KMS-11 (cell line): Measurements from ENCODE around the gene CTDP1.

Source experiments
- H2AFZ ChIP-seq: fragments of 200-600 bp; sonication (generic); 2 replicates; pipeline ENCODE4 v1.6.1; 2016; ENCODE audit warnings: antibody characterized with exemption, mixed run types, low read depth
- H3K27ac ChIP-seq: fragments of 200-600 bp; sonication (generic); 2 replicates; pipeline ENCODE4 v1.6.1; 2016; ENCODE audit warnings: mild to moderate bottlenecking, mixed run types
- H3K27me3 ChIP-seq: fragments of 200-600 bp; sonication (generic); 2 replicates; pipeline ENCODE4 v1.6.1; 2017; ENCODE audit warnings: mild to moderate bottlenecking, low read depth, mixed run types, moderate library complexity; ENCODE audit not compliant: insufficient read depth
- H3K36me3 ChIP-seq: fragments of 200-600 bp; sonication (generic); 2 replicates; pipeline ENCODE4 v1.6.1; 2017; ENCODE audit warnings: mild to moderate bottlenecking, mixed run types; ENCODE audit not compliant: insufficient read depth
- H3K4me1 ChIP-seq: fragments of 200-600 bp; sonication (generic); 2 replicates; pipeline ENCODE4 v1.6.1; 2016; ENCODE audit warnings: mild to moderate bottlenecking, low read depth, mixed run types; ENCODE audit not compliant: poor library complexity, severe bottlenecking
- H3K4me2 ChIP-seq: fragments of 200-600 bp; sonication (generic); 2 replicates; pipeline ENCODE4 v1.7.0; 2016; ENCODE audit warnings: mild to moderate bottlenecking, mixed run types
- H3K4me3 ChIP-seq: fragments of 200-600 bp; sonication (generic); IDR thresholded peaks from 2 replicates; pipeline ENCODE4 v1.6.1; 2017; ENCODE audit warnings: low read depth, low read length, mixed read lengths; ENCODE audit not compliant: insufficient read depth
- H3K79me2 ChIP-seq: fragments of 200-600 bp; sonication (generic); 2 replicates; pipeline ENCODE4 v1.6.1; 2016; ENCODE audit warnings: low read depth, mixed run types; ENCODE audit not compliant: insufficient read depth
- H3K9ac ChIP-seq: fragments of 200-600 bp; sonication (generic); 2 replicates; pipeline ENCODE4 v1.6.1; 2016; ENCODE audit warnings: mild to moderate bottlenecking, mixed run types
- H4K20me1 ChIP-seq: fragments of 200-600 bp; sonication (generic); 2 replicates; pipeline ENCODE4 v1.6.1; 2016; ENCODE audit warnings: mild to moderate bottlenecking, mixed run types; ENCODE audit not compliant: insufficient read depth
- TF ChIP-seq, protein P1 (sequence below): fragments of 200-600 bp; sonication (generic); conservative IDR thresholded peaks from 2 replicates; pipeline ENCODE4 v1.6.1; 2017; ENCODE audit warnings: low read depth, mild to moderate bottlenecking, antibody characterized with exemption, low read length, moderate library complexity, mixed read lengths

Gene CTDP1

DNA sequence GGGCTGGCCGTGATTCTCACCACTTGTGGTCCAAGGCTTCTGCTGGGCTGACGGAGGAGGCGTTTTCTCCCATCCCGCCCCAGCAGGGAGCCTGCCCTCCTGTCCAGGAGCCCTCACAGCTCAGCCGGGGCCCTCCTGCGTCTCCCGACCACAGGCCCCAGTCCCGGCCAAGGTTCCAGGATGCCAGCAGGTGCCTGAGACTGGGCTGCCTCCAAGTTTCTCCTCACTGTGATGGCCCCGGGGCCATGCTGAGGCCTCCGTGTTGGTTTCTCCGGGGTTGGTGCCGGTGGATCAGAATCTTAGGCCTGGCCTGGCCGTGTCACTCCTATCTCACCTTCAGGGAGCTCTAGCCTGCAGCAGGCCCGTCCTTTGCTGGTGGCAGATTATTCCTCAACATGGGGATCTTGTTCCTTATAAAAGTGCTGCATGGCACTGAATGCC, 124.0 kb downstream of the CTDP1 start:
- Histone ChIP-seq H3K36me3 (no peaks in the 10 kb centered on the region), H3K4me1 (no peaks in the 10 kb centered on the region), H3K79me2 (no peaks in the 10 kb centered on the region), H3K4me3 (no peak overlapping the region), H3K4me2 (no peak overlapping the region), H3K9ac (no peak overlapping the region), H4K20me1 (no peaks in the 10 kb centered on the region), H3K27ac (no peak overlapping the region), H3K27me3 (no peaks in the 10 kb centered on the region), H2AFZ (no peak overlapping the region)
- TF ChIP-seq, protein P1, sequence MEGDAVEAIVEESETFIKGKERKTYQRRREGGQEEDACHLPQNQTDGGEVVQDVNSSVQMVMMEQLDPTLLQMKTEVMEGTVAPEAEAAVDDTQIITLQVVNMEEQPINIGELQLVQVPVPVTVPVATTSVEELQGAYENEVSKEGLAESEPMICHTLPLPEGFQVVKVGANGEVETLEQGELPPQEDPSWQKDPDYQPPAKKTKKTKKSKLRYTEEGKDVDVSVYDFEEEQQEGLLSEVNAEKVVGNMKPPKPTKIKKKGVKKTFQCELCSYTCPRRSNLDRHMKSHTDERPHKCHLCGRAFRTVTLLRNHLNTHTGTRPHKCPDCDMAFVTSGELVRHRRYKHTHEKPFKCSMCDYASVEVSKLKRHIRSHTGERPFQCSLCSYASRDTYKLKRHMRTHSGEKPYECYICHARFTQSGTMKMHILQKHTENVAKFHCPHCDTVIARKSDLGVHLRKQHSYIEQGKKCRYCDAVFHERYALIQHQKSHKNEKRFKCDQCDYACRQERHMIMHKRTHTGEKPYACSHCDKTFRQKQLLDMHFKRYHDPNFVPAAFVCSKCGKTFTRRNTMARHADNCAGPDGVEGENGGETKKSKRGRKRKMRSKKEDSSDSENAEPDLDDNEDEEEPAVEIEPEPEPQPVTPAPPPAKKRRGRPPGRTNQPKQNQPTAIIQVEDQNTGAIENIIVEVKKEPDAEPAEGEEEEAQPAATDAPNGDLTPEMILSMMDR, result no peak
